Fibroblast of skin of abdomen (primary cell): Measurements from ENCODE around the gene TPPP3.
"Not testable (repeated sequence)": the region's sequence is repeated elsewhere in the genome, so short reads cannot be mapped to it uniquely, and the experiment has no call there.

Experiments used
- DNase-seq: peaks from one replicate; pipeline ENCODE4 v3.0.0-alpha.2; 2013

TPPP3 gene

DNA sequence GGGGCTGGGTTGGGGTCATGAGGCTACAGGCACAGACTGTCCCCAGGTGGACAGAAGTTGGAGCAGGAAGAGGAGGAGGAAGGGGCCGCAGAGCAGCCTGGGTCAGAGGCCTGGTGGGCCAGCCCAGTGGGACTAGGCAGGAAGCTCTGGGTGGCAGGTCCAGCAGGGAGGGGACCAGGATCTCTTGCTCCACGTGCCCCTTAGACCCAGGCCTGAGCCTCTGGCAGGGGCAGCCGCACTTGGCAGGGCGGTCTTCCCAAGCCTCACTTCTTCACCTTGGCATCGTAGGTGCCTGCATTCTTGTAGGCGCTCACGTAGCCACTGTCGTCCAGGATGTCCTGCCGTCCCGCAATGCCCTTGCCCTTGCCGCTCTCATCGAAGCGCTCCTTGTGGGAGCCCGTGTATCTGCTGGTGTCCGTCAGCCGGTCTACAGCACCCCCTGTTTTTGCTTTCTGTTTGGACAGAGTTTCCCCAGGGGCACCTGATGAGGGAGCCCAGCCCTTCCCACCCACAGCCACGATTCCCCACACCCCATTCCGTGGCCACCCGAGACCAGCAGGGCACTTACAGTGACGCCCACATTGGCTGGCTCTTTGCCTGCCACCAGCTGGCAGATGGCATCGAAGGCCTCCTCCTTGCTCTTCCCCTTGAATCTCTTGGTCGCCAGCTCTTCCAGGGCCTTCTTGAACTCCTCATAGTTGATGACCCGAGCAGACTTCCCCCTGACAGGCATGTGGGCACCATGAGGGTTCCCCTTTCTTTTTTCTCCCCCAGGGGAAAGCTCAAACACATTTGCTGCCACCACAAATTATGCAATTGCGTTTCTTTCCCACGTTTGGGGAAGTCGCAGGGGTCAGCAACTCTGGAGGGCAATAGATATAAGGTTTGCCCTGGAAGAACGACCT is 3.1 kb downstream of the TPPP3 start:
- DNase-seq, result no peak

GRCh38 chr16:67388591-67388990 is 4.7 kb downstream of the TPPP3 start:
- DNase-seq, result no peak

- DNase-seq, result no peak
Measured at GRCh38 chr16:67388191-67388590, 5.1 kb downstream of the TPPP3 start.

DNA sequence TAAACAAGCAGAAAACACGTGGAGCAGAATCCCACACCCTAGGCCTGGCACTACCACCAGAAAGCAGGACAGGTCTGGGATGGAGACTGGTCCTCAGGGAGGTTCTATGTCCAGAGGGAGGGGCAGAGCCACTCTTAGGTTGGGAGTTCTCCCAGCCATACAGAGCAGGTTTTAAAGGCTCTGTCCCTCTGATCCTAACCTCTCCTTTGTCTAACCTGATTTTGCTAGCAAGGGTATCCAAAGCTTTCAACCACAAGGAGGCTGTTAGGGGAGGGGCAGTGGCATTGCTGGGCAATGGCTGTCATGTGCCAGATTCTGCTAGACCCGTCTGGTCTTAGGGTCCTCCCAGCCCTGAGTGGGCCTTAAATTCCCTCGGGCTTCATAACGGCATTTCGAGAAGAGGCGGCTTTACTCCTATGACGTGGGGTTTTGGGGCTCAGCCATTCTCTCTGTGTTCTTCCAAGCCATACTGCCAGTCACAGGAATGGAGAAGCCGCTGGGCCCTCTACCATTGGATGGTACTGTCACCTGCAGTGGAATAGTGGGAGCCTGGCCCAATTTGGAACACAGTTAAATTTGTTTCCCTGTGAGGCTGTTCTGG is 5.7 kb downstream of the TPPP3 start:
- no peak for DNase-seq

DNA sequence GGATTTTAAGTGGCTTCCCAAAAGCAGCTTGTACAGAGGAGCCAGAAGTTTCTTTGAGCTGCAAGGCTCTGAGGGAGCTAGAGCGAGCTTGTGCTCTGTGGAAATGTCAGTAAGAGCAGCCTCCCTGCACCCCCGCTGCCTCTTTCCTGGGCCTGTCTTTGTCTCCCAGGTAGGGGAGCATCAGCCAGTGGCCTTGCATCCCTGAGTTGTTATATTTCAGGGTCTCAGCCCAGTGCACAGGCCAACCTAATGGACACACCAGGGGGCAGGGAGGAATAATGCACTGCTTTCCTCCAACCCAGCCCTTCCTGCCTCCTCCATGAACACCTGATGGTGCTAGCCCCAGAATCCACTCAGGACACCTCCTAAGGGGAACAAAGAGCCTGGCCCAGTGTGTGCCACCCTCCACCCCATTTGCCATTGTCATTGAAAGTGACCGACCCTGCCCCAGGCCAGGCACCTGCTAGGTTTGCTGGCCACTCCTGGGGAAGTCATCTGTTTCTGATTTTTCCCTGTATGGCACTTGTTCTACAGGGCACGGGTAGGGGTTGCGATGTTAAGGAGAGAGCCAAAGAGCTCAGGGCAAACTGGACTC is 6.3 kb downstream of the TPPP3 start:
- DNase-seq, result no peak

DNA sequence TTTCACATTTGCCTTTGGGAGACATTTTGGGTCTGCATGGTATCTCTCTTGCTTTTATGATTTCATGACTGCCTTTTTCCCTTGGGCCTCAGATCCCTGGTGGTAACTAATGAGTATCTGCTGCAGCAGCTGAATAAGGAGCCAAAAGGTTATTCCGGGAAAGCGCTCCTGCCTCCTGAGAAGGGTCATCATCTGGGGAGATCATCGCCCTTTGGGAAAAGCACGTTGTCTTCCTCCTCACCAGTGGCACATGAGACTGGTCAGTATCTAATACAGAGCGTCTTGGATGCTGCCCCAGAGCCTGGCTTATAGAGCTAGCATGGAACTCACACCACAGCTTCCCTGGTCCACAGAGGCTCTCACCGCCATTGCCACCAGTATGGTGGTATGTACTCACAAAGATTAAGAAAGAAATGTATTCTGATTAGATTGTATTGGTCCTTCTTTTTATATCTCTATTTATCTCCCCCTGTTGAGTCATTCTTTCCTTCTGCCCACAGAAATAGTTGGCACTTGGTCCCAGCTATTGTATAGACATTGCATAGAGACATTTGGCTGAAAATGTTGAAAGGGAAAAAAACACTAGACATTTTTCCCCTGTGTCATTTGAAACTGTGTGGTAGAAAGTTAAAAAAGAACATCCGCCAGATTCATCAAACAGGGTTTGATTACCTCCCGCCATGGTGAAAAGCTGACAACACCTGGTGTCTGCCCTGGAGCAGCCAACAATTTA is 8.4 kb downstream of the TPPP3 start:
- no peak for DNase-seq

DNA sequence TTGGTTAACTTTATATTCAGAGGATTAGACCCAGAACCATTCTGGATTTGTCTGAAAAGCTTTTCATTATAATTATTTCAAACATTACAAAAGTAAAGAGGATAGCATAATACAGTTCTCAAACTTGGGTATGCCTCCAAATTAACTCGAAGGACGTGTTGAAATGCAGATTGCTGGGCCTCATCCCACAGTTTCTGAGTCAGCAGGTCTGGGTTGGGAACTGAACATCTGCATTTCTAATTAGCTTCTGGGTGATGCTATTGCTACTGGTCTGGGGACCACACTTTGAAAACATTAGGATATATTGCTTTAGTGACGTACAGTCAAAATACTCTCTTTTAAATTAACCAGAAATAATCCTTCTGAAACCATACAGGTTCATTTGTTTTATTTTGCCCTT is 10.0 kb downstream of the TPPP3 start:
- no peak for DNase-seq

DNA sequence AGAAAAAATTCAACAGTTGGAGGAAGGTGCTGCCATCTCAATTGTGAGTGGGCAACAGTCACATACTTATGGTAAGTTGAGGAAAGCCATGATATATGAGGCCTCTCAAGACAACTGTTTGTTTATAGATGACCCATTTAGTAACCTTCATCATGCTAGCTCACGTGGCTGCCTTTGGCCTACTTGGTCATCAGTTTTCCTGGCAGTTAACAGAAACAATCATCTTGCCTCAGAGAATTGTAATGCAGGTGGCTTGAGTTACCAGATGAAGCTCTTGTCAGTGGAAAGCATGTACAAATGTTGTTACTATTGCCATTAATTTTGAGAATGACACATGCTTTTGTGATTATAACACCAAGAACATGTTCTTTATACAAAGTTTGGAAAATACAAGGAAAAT is 14.7 kb downstream of the TPPP3 start:
- DNase-seq, result no peak

DNA sequence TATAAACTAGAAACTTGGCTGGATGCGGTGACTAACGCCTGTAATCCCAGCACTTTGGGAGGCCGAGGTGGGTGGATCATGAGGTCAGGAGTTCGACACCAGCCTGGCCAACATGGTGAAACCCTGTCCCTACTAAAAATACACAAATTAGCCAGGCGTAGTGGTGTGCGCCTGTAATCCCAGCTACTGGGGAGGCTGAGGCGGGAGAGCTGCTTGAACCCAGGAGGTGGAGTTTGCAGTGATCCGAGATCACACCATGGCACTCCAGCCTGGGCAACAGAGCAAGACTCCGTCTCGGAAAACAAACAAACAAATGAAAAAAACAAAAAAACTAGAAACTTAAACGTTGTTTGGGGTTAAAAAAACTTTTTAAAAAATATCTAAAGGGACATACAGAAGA is 17.3 kb downstream of the TPPP3 start:
- not testable (repeated sequence) for DNase-seq

DNA sequence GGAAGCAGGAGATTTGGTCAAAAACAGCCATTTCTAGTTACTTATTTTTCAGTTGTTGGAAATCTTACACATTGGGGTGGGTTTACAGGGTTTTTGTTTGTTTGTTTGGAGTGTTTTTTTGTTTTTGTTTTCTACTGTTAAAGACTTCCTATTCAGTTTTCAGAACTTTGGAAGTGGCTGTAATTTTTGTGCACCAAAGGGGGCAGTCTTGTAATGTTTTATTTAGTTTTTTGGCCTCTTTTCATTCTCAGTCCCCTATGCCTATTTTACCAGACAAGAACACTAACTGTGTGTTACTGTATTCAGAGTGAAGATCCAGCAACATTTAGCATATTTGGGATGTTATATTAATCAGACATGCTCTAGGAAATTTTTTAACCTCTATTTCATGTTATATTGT is 20.6 kb downstream of the TPPP3 start:
- DNase-seq, result no peak

DNA sequence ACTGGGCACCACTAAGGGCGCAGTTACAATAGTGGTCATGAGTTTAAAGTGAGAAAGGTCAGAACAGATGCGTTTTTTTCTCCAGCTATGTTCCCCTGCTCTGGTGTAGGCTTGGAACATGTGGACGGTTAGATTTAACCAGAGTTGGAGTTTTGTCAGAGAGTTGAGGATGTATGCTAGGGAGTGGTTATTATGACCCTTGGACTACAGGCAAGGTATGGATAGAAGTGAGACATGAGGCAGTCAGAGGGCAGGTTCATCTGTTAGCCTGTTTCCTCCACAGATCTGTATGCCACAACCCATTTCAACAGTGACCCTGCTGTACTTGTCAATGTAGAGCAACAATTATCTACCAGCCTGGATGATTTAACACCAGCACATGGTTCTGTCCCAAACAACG is 22.6 kb downstream of the TPPP3 start:
- no peak for DNase-seq

DNA sequence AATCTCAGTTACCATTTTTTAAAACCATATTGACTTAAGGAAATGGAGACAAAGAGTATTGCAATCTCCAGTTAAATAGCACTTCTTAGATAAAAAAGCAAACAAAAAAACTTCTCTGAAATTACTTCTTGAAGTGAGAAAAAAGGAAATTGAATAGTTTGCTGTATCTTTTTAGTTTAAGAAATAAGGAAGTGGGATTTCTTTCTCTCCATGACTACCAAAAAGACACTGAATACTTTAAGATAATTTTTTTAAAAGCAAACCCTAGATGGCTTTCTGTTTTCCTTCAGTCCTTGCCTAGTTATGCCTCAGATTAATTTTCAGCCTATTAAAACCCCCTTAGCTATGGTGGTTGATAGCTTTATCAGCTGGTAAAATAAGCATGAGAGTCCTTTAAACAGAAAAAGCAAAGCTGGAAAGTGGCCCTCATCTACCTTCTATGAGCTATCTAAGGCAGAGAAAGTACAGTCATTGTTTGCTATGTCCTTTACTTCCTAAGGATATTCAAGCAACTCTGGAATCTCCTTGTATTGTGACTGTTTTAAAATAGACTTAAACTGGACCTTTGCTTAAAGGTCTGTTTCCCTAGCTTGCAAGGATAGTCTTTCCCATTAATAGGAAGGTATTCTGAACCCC is 28.6 kb downstream of the TPPP3 start:
- DNase-seq, result no peak

DNA sequence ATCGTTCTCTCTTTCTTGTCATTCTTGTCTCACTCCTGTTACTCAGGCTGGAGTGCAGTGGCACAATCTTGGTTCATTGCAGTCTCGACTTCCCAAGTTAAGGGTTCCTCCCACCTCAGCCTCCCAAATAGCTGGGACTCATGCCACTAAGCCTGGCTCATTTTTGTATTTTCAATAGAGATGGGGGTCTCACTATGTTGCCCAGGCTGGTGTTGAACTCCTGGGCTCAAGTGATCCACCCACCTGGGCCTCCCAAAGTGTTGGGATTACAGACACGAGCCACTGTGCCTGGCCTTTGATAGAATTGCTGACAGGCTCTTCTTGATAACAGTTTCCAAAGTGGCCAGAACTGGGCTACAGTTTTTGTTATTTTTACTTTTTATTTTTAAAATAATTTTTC is 32.3 kb downstream of the TPPP3 start:
- no peak for DNase-seq

- DNase-seq, result not testable (repeated sequence)
Measured at GRCh38 chr16:67359540-67360269, 33.6 kb downstream of the TPPP3 start.

DNA sequence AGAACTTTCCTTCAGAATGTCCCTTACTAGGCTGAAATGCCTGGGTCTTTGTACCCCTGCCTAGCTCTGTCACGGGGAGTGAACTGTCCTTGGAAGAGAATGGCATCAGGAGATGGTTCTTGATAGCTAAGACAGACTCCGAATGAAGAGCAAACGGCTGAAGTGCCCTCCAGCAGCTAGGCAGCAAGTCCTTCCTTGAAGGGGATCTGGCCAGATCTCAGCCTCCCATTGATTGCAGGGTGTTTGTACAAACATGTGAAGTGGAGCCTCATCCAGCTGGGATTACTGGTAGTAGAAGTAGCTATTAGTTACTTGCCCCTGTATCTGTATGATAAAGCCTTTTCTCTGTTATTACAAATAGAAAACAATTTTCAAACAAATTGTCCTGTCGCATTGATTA is 35.7 kb downstream of the TPPP3 start:
- no peak for DNase-seq

- no peak for DNase-seq
Measured at GRCh38 chr16:67356396-67356795, 36.9 kb downstream of the TPPP3 start.

GRCh38 chr16:67352463-67352862 is 40.8 kb downstream of the TPPP3 start:
- DNase-seq, result not testable (repeated sequence)

- no peak for DNase-seq
Measured at GRCh38 chr16:67350324-67350723, 43.0 kb downstream of the TPPP3 start.

DNA sequence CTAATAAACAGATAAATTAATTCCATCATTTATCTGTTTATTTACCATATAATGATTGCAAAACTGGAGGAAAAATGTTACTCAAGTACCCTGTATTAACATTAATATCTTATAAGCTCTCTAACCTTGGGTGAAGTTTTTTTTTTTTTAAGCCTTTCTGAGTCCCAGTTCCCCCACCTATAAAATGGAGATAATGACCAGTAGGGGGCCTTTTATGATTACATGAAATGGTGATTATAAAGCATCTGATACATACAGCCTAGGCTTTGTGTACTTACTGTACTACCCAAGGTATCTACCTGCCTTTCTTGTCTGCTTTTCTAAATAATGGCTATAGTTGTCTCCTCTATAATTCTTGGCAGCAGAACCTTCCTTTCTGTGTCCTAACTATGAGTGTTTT is 44.1 kb downstream of the TPPP3 start:
- peak; percentile 18 for DNase-seq

- no peak for DNase-seq
Measured at GRCh38 chr16:67346341-67346740, 47.0 kb downstream of the TPPP3 start.

- DNase-seq, result no peak
Measured at GRCh38 chr16:67345401-67345800, 47.9 kb downstream of the TPPP3 start.

DNA sequence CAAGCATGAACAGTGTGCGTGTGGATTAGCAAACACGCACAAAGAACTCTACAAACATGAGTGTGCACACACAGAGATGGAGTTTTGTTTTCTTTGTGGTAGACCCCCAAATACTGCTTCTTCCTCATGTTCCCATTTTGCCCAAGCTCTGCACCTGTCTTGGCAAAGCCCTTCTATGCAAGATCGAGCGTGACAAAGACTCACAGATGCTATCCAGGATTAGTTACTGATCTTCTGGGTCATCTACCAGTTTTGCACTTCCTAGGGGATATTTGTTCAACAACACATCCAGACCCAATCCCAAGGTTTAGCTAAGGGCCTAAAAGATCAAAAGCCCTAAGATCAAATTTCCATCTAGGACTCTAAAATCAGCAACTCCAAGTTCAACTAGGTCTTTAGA is 50.7 kb downstream of the TPPP3 start:
- no peak for DNase-seq
